HG03457 (cell line): ENCODE results near the gene ARHGAP6.

Experiments used
- ATAC-seq: cut with Tn5 transposase; IDR thresholded peaks from one replicate; pipeline ENCODE4 v1.9.1; 2021; ENCODE audit warnings: moderate number of reproducible peaks; ENCODE audit not compliant: unreplicated experiment

ARHGAP6 gene

GRCh38 chrX:11429538-11430085 is 236.1 kb downstream of the ARHGAP6 start:
- ATAC-seq = no peak

DNA sequence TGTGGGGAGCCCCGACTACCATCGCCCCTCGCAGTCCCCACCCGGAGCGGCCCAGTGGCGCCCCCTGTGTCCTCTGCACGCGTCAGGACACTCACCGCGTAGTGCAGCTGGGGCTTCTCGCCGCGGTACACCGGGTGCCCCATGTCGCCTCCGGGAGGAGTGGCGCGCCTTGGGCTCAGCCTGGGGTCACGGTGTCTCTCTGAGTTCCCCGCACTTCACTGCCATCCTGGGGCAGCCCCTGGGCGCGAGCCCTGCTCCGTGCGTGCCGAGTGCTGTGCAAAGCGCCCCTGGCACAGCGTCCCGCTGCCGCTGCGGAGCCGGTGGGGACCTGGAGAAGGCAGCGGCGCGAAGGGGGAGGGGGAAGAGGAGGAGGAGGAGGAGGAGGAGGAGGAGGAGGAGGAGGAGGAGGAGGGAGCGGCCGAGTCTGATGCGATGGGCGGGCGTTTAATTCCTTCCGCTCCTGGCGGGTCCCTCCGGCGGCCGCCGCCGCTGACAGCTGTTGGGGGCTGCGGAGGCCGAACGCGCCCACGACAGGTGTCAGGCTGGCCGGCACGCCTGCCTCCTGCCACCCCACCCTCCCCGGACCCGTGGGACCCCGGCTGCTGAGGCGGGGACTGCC is 238.2 kb downstream of the ARHGAP6 start:
- ATAC-seq = no peak

DNA sequence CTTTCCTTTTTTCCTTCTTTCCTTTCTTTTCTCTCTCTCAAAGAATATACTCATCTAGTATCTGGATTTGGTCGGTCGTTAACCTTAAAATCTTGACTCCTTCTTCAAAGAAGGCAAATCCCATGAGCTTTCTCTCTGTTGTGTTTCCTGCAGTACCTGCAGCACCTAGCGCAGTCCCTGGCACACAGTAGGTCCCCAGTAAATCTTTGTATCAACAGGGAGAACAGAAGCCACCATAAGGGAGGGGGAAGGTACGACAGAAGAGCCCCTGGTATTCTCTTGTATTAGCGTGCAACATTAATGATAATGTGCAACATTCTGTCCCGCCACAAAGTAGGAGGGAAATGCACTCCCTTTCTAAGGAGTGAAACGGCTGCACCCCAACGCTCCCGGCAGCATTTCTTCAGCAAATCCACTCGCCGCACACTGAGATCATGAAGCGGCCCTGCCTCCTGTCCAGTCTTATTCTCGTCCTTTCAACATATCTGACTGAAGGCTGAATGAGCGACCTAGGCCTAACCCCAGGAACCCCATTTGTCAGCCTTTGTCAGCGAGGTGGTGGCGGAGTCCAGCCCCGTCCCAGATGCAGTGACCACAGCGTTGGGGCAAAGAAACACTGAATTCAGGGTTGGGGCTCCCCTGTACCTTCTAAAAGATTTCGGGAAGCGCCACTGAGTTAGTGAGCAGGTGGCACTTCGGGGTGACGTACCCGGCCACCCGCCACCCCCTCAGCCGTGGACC is 238.8 kb downstream of the ARHGAP6 start:
- ATAC-seq = no peak

GRCh38 chrX:11424903-11425674 is 240.6 kb downstream of the ARHGAP6 start:
- ATAC-seq = no peak

DNA sequence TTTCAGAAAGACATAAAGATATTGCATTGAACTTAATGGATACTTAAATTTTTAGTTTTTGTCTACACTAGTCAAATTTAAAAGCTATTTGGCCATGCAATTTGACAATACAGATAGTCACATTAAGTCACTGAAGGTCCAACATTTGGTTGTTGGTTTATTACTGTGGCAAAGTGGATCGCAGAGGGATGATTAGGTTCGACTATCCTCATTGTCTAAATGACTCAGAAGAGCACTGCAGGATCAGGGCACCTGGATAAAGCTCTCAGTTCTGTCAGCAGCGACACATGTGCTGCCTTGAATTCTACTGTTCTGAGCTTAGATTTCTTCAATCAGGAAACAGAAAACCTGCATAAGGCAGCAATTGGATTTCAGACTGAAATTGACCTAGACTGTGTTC is 241.8 kb downstream of the ARHGAP6 start:
- no peak for ATAC-seq

DNA sequence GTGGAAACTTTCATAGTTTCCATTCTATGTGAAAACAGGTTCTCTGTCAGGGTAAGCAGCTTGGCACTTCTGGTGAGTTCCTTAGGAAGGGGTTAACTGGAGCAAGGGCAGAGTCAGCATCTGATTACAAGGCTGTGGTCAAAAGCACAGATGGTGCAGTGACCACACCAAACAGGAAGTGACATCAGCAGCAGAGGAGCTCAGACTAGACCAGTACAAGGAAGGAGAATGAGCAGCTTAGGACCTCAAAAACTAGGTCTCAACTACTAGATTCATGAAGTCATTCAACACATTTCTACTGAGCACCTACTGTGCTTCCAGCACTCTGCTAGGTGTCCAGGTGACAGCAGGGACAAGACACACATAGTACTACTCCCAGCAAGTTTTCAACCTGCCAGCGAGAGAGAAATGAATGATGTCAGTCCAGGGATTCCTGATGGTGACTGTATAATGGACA is 242.3 kb downstream of the ARHGAP6 start:
- peak; percentile 93 for ATAC-seq

GRCh38 chrX:11422525-11422857 is 243.2 kb downstream of the ARHGAP6 start:
- ATAC-seq = no peak

GRCh38 chrX:11421805-11422524 is 243.8 kb downstream of the ARHGAP6 start:
- ATAC-seq = no peak

DNA sequence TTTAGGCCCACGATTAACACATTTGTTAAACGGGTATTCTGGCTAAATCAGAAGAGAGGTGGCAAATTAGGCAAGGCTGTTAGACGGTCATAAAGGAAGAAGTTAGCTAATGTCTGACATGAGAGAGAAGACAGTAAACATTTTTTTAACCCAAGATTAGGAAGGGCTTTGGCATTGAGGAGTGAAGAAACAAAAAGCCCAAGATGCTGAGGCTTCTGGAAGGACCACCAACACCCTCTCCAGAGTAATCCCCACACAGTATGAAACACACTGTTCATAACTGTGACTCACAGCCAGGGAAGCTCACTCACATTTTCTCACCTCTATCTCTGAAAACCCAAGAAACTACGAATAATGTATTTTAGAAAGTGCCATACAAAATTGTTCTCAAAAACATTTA is 244.9 kb downstream of the ARHGAP6 start:
- ATAC-seq = no peak

GRCh38 chrX:11419102-11419501 is 246.6 kb downstream of the ARHGAP6 start:
- ATAC-seq = no peak

- ATAC-seq = no peak
These were observed 249.1 kb downstream of the ARHGAP6 start for GRCh38 chrX:11416600-11416999.

GRCh38 chrX:11414091-11414490 is 251.6 kb downstream of the ARHGAP6 start:
- no peak for ATAC-seq

GRCh38 chrX:11412715-11413623 is 252.8 kb downstream of the ARHGAP6 start:
- ATAC-seq = no peak

DNA sequence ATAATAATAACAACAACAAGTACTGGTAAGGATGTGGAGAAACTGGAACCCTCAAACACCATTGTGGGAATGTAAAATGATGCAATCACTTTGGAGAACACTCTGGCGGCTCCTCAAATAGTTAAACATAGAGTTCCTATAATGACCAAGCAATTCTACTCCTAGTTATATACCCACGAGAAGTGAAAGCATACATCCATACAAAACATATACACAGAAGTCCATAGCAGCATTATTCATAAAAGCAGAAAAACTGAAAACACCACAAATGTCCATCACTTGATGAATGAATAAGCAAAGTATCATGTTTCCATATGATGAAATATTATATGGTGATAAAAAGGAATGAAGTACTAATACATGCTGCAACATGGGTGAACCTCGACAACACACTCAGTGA is 255.8 kb downstream of the ARHGAP6 start:
- ATAC-seq = no peak

GRCh38 chrX:11408783-11409182 is 256.9 kb downstream of the ARHGAP6 start:
- no peak for ATAC-seq

DNA sequence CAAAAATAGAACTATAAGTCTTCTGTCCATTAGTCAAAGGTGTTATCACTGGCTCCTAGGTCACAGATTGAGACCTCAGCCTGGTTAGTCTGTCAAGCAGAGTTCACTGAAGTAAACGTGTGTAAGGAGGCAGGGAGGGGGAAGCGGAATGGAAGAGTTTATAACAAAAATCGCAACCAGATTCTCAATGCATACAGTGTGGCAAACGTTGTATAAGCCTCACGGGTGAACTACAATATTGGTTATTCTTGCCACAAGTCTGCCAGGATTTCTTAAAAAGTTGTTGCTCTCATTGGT is 257.7 kb downstream of the ARHGAP6 start:
- ATAC-seq = no peak

GRCh38 chrX:11407331-11408108 is 258.2 kb downstream of the ARHGAP6 start:
- no peak for ATAC-seq

DNA sequence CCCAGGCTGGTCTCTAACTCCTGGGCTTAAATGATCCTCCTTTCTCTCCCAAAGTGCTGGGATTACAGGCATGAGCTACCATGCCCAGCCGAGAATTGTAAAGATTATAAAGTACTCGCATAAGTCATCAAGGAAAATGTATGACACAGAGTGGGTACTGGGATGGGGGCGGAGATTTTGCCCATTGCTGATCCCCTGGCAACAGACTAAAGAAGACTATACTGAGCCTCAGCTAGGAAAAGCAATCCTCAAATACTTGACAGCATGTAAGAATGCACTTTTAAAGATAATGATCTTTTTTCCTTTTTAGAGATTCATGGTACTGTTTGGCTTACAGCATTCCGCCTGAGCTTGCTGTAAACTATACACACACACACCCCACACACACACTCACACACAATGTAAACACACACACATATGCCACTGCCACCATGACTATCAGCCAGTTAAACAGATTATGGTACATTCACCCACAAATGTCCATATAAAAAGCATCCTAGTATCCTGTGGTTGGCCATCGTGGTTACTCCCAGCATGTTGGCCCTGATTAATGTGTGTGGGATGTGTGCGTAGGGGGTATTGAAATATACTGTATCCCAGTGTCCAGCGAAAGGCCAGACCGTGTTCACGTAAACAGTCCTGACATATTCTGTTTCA is 259.5 kb downstream of the ARHGAP6 start:
- no peak for ATAC-seq

- no peak for ATAC-seq
These were observed 262.1 kb downstream of the ARHGAP6 start for GRCh38 chrX:11403631-11404030.
